Endothelial cell (in vitro differentiated cells): ENCODE data around the gene EFCAB6. TPM values are rescaled to one million over a fixed set of nuclear protein-coding genes. Genes with fewer than 3 reads are reported as not detected.

Experiments
- DNase-seq: peaks from one replicate; pipeline ENCODE4 v3.0.0; 2021; ENCODE audit warnings: low spot score
- H3K27ac Mint-ChIP-seq: one replicate; pipeline ENCODE4 v1.8.0; 2021; ENCODE audit warnings: mixed read lengths, inconsistent platforms; ENCODE audit not compliant: unreplicated experiment
- H3K27me3 Mint-ChIP-seq: one replicate; pipeline ENCODE4 v1.8.0; 2021; ENCODE audit warnings: mild to moderate bottlenecking, moderate library complexity, mixed read lengths, inconsistent platforms; ENCODE audit not compliant: unreplicated experiment
- H3K36me3 Mint-ChIP-seq: one replicate; pipeline ENCODE4 v1.8.0; 2021; ENCODE audit warnings: mild to moderate bottlenecking, low read depth, mixed read lengths, inconsistent platforms; ENCODE audit not compliant: unreplicated experiment
- H3K4me1 Mint-ChIP-seq: one replicate; pipeline ENCODE4 v1.8.0; 2021; ENCODE audit warnings: mild to moderate bottlenecking, mixed read lengths, inconsistent platforms; ENCODE audit not compliant: unreplicated experiment
- H3K4me3 Mint-ChIP-seq: one replicate; pipeline ENCODE4 v1.8.0; 2021; ENCODE audit warnings: mild to moderate bottlenecking, mixed read lengths, inconsistent platforms; ENCODE audit not compliant: unreplicated experiment
- H3K9me3 Mint-ChIP-seq: one replicate; pipeline ENCODE4 v1.8.0; 2021; ENCODE audit warnings: mixed read lengths, inconsistent platforms; ENCODE audit not compliant: unreplicated experiment
- CTCF ChIP-seq: fragments of 200-600 bp; sonication (generic); IDR thresholded peaks from one replicate; pipeline ENCODE4 v1.5.0; 2021; ENCODE audit warnings: antibody characterized with exemption; ENCODE audit not compliant: unreplicated experiment
- total RNA-seq: library from RNA; stranded (reverse); fragmentation: NEBNext Ultra II Directional; extraction: Animal tissue kit (Norgen Biotek cat#: 25700); gene quantifications from one replicate; pipeline ENCODE4 v1.2.1, GENCODE V29; 2021; ENCODE audit not compliant: unreplicated experiment

Gene EFCAB6
- total RNA-seq, 1 donor from 2014 or later, result 0.69 TPM

DNA sequence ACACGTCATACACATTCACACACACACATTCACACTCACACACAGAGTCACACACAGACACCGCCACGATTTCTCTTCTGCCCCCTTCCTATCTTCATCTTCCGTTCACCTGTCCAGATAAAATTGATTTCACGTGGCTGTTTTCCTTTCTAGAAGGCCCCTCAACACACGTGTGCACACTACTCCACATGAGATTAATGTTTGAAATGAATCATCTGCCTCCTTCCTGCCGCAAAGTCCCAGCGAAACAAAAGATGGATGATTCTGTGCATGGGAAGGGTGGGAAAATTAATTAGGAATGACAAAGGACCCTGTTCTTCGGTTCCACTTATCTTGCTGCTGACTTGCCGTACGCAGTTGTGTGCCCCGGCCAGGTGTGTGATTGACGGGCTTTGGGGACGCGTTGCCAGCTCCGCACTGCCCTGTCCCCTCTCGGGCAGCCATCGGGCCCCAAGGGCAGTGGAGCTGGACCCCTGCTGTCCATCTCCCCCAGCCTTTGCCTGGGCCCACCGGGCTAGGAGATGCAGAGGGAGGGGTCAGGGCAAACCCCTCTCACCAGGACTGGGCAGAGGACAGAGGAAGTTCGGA is 326.5 kb downstream of the EFCAB6 start:
- H3K4me1 Mint-ChIP-seq, result peaks cover 9% of the 10 kb centered on the region
- H3K27ac Mint-ChIP-seq, result no peak overlapping the region
- H3K4me3 Mint-ChIP-seq, result no peak overlapping the region
- DNase-seq, result no peak
- no peak for TF ChIP-seq CTCF
- no peaks in the 10 kb centered on the region for H3K9me3 Mint-ChIP-seq
- H3K36me3 Mint-ChIP-seq, result no peaks in the 10 kb centered on the region
- no peaks in the 10 kb centered on the region for H3K27me3 Mint-ChIP-seq

GRCh38 chr22:43484227-43484626 is 327.9 kb downstream of the EFCAB6 start:
- Mint-ChIP-seq H3K27ac (no peak overlapping the region), H3K4me3 (no peak overlapping the region), H3K27me3 (no peaks in the 10 kb centered on the region), H3K36me3 (no peaks in the 10 kb centered on the region), H3K4me1 (peaks cover 9% of the 10 kb centered on the region), H3K9me3 (no peaks in the 10 kb centered on the region)
- no peak for DNase-seq
- TF ChIP-seq CTCF, result no peak

DNA sequence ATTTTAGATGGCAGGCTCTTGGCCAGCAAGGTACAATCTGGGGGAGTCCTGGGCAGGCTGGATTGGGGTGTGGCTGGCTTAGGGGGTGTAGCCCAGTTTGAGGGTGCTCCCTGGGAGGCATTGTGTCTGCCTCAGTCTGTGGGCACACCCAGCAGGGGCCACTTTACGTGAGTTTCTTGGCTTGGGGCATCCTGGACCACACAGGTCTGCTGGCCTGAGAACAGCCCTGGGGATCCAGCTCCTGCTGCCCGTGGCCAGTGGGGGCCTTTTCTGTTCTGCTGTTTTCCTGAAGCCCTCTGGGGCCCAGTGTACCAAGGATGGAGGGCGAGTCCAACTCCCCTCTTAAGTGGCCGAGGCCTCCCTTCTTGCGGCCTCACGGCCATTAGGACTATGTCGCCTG is 328.4 kb downstream of the EFCAB6 start:
- DNase-seq, result no peak
- no peak for TF ChIP-seq CTCF
- Mint-ChIP-seq H3K4me3 (no peak overlapping the region), H3K4me1 (peaks cover 9% of the 10 kb centered on the region), H3K36me3 (no peaks in the 10 kb centered on the region), H3K27ac (no peak overlapping the region), H3K9me3 (no peaks in the 10 kb centered on the region), H3K27me3 (no peaks in the 10 kb centered on the region)

DNA sequence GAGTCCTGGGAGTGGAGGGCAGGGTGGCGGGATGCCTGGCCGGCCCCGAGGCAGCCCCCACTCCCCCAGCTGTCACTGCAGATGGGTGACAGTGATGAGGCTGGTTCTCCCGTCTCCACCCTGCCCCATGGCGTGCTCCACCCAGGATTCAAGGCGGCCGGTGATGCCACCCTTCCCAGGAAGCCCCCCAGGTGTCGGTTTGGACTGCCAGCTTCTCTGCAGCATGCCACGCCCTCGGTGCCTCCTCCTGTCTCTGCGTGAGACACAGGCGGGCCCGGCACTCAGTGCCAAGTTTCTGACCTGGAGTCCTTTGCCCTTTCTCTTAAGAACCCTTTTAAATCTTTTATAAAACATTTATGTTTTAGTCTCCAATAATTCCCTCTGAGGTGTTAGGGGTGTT is 328.8 kb downstream of the EFCAB6 start:
- Mint-ChIP-seq H3K36me3 (no peaks in the 10 kb centered on the region), H3K4me3 (no peak overlapping the region), H3K4me1 (peaks cover 9% of the 10 kb centered on the region), H3K9me3 (no peaks in the 10 kb centered on the region), H3K27ac (no peak overlapping the region), H3K27me3 (peaks cover 1% of the 10 kb centered on the region)
- no peak for TF ChIP-seq CTCF
- no peak for DNase-seq

DNA sequence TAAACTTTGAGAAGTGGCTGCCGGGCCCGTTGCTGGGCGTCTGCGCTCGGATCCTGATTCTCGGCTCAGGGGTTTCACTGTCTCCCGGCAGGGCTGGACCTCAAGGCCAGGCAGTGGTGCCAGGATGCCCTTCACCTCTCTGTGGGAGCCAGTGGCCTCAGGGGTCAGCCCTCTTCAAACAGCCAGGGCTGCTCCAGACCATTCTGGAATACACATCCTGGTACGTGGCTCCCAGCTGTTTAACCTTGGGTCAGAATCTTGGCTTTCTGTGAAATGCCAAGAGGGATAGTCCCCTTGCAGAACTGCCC is 329.8 kb downstream of the EFCAB6 start:
- Mint-ChIP-seq H3K4me3 (no peak overlapping the region), H3K9me3 (no peaks in the 10 kb centered on the region), H3K36me3 (no peaks in the 10 kb centered on the region), H3K4me1 (peaks cover 9% of the 10 kb centered on the region), H3K27me3 (peaks cover 4% of the 10 kb centered on the region), H3K27ac (no peak overlapping the region)
- TF ChIP-seq CTCF, result no peak
- DNase-seq, result no peak
